Naive thymus-derived CD4-positive, alpha-beta T cell (primary cell): ENCODE measurements around the gene AOAH. TPM values are rescaled to one million over a fixed set of nuclear protein-coding genes. Genes with fewer than 3 reads are reported as not detected.
"Not testable (repeated sequence)": the region's sequence is repeated elsewhere in the genome, so short reads cannot be mapped to it uniquely, and the experiment has no call there.

ENCODE experiments used
- ATAC-seq: fragments of 150-1000 bp; cut with Tn5 transposase; 2 replicates; pipeline ENCODE4 v1.10.0; 2021; ENCODE audit warnings: mild to moderate bottlenecking, moderate library complexity
- CTCF ChIA-PET: fragments of 350-600 bp; sonication (Branson Sonifier 250); formaldehyde crosslinking; loops from one replicate; lab custom pipeline; 2021; ENCODE audit warnings: antibody characterized with exemption; lab: Charles Lee
- POLR2A ChIA-PET: fragments of 350-600 bp; sonication (Branson Sonifier 250); formaldehyde crosslinking; loops from one replicate; lab custom pipeline; 2021; ENCODE audit warnings: antibody characterized with exemption, inconsistent platforms; lab: Charles Lee
- DNase-seq, 9 donors: peaks; one replicate each; pipeline versions ENCODE4 v3.0.0 to v3.0.0-alpha.2; 2020 to 2022; ENCODE audit warnings: mixed read lengths in 1 of 9
- H3K27ac ChIP-seq: one replicate; pipeline ENCODE4 v1.7.0; 2013; ENCODE audit warnings: mild to moderate bottlenecking, low read depth, low read length, moderate library complexity
- H3K27me3 ChIP-seq, 2 donors: one replicate each; pipeline ENCODE4 v1.7.0; 2013; ENCODE audit warnings: low read length in 2 of 2, mild to moderate bottlenecking in 2 of 2, moderate library complexity in 2 of 2; ENCODE audit not compliant: control insufficient read depth in 2 of 2, insufficient read depth in 2 of 2
- H3K36me3 ChIP-seq, 3 experiments: 1 replicate in 2 of 3; 2 replicates in 1 of 3; pipeline ENCODE4 v1.7.0; 2013; ENCODE audit warnings: low read length in 3 of 3, mild to moderate bottlenecking in 3 of 3, moderate library complexity in 1 of 3; ENCODE audit not compliant: insufficient read depth in 3 of 3, control insufficient read depth in 2 of 3
- H3K4me1 ChIP-seq, 2 donors: one replicate each; pipeline ENCODE4 v1.7.0; 2013; ENCODE audit warnings: low read length in 2 of 2, mild to moderate bottlenecking in 2 of 2, moderate library complexity in 1 of 2; ENCODE audit not compliant: control insufficient read depth in 2 of 2, insufficient read depth in 2 of 2
- H3K4me3 ChIP-seq: 2 replicates; pipeline ENCODE4 v1.7.0; 2013; ENCODE audit warnings: mild to moderate bottlenecking, low read length
- H3K9me3 ChIP-seq, 3 experiments: 1 replicate in 2 of 3; 2 replicates in 1 of 3; pipeline ENCODE4 v1.7.0; 2013; ENCODE audit warnings: low read length in 3 of 3; ENCODE audit not compliant: control insufficient read depth in 2 of 3
- H3K27ac Mint-ChIP-seq, 9 donors: one replicate each; pipeline ENCODE4 v1.8.0; 2020 to 2022; ENCODE audit warnings: mixed read lengths in 9 of 9, mild to moderate bottlenecking in 8 of 9, moderate library complexity in 5 of 9, inconsistent platforms in 2 of 9
- H3K27me3 Mint-ChIP-seq, 5 donors: one replicate each; pipeline ENCODE4 v1.8.0; 2021 to 2022; ENCODE audit warnings: mixed read lengths in 5 of 5, mild to moderate bottlenecking in 1 of 5
- H3K36me3 Mint-ChIP-seq, 5 donors: one replicate each; pipeline ENCODE4 v1.8.0; 2020 to 2022; ENCODE audit warnings: mixed read lengths in 5 of 5, mild to moderate bottlenecking in 3 of 5, inconsistent platforms in 1 of 5
- H3K4me1 Mint-ChIP-seq, 7 donors: one replicate each; pipeline ENCODE4 v1.8.0; 2020 to 2022; ENCODE audit warnings: mixed read lengths in 7 of 7, mild to moderate bottlenecking in 3 of 7, inconsistent platforms in 1 of 7
- H3K4me3 Mint-ChIP-seq, 10 donors: one replicate each; pipeline ENCODE4 v1.8.0; 2020 to 2022; ENCODE audit warnings: mild to moderate bottlenecking in 10 of 10, mixed read lengths in 10 of 10, moderate library complexity in 6 of 10, inconsistent platforms in 2 of 10
- H3K9me3 Mint-ChIP-seq, 11 donors: one replicate each; pipeline ENCODE4 v1.8.0; 2020 to 2022; ENCODE audit warnings: mixed read lengths in 11 of 11, mild to moderate bottlenecking in 4 of 11, inconsistent platforms in 1 of 11, moderate library complexity in 1 of 11
- intact Hi-C, 2 donors: fragments of 100-400 bp; cut with micrococcal nuclease; formaldehyde crosslinking; loops; one replicate each; pipeline ENCODE4 v1.15.1; 2023
- polyA plus RNA-seq, 2 donors: library from polyadenylated mRNA; unstranded; fragments of 300-500 nt; fragmentation: Illumina TruSeq; gene quantifications; one replicate each; pipeline ENCODE4 v1.2.3, GENCODE V29; 2021
- total RNA-seq, 6 experiments: library from RNA in 5 of 6; stranded (reverse) in 5 of 6; gene quantifications; 1 replicate in 5 of 6; 2 replicates in 1 of 6; pipeline ENCODE4 v1.2.3 and lab custom pipeline; 2021 to 2026

Gene AOAH
- total and polyA plus RNA-seq, 7 experiments from 2014 or later, result 6.3 to 127 (median 15.5) TPM

DNA sequence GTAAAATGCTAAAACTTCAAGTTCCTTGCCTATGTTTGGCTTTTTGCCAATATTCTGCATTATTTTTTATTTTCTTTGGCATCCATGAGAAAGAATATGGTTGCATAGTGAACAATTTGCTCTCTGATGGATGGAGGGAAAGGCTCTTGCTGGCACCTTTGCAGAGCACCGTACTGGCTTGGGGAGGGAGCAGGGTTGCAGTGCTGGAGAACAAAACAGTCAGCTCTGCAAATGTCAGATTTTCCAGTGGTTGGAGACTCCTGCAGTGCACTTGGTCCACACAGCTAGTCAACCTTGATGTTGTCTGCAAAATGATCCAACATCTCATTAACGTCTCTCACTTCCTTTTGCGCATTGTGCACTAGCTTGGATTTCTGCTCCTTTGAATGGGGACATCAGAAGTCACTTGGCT is 233.9 kb downstream of the AOAH start:
- ChIA-PET POLR2A (interaction anchor here (0.6 to 2.4 kb wide), 4 partner anchors 14 to 692 kb away, joined by 3 to 10 read pairs (median 4); no protein-coding TSS in a partner anchor), CTCF (interaction anchor here (0.9 to 6.1 kb wide), 5 partner anchors 71 to 692 kb away, joined by 3 to 113 read pairs (median 4); no protein-coding TSS in a partner anchor)
- peak overlapping the region in 1 of 9 donors; percentile 43 for H3K27ac Mint-ChIP-seq
- H3K9me3 ChIP-seq, result no peaks in the 10 kb centered on the region
- peaks cover 0 to 1% (median 0%) of the 10 kb centered on the region in 5 donors for H3K36me3 Mint-ChIP-seq
- H3K4me1 Mint-ChIP-seq, result peaks cover 0 to 4% (median 3%) of the 10 kb centered on the region in 7 donors
- H3K4me1 ChIP-seq, result no peaks in the 10 kb centered on the region
- ATAC-seq (no peak), DNase-seq (no peak)
- H3K4me3 Mint-ChIP-seq, result no peak overlapping the region
- H3K4me3 ChIP-seq, result no peak overlapping the region
- no peaks in the 10 kb centered on the region for H3K36me3 ChIP-seq
- peaks cover 0 to 2% (median 0%) of the 10 kb centered on the region in 11 donors for H3K9me3 Mint-ChIP-seq
- H3K27me3 Mint-ChIP-seq, result peaks cover 0 to 31% (median 0%) of the 10 kb centered on the region in 5 donors
- intact Hi-C loops, result no loop called here
- no peaks in the 10 kb centered on the region for H3K27me3 ChIP-seq
- no peak overlapping the region for H3K27ac ChIP-seq

DNA sequence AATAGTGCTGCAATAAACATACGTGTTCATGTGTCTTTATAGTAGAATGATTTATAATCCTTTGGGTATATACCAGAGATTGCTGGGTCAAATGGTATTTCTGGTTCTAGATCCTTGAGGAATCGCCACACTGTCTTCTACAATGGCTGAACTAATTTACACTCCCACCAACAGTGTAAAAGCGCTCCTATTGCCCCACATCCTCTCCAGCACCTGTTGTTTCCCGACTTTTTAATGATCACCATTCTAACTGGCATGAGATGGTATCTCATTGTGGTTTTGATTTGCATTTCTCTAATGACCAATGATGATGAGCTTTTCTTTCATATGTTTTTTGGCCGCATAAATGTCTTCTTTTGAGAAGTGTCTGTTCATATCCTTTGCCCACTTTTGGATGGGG is 235.6 kb downstream of the AOAH start:
- H3K4me1 Mint-ChIP-seq, H3K27ac ChIP-seq, H3K9me3 Mint-ChIP-seq, H3K4me3 ChIP-seq, H3K4me1 ChIP-seq, H3K27me3 ChIP-seq, H3K36me3 ChIP-seq, ATAC-seq, H3K36me3 Mint-ChIP-seq, DNase-seq, H3K27ac Mint-ChIP-seq, H3K9me3 ChIP-seq, H3K4me3 Mint-ChIP-seq: not testable (repeated sequence)
- intact Hi-C loops, result loop anchor here (5.0 to 10.0 kb wide), 4 partner anchors 289 to 864 kb away; no protein-coding TSS in a partner anchor
- CTCF ChIA-PET, result interaction anchor here (1.0 to 6.1 kb wide), 7 partner anchors 10 to 694 kb away, joined by 3 to 113 read pairs (median 14); no protein-coding TSS in a partner anchor
- POLR2A ChIA-PET, result interaction anchor here (2.4 kb wide), 1 partner anchor 182 kb away, joined by 10 read pairs; no protein-coding TSS in a partner anchor
- peaks cover 0 to 23% (median 0%) of the 10 kb centered on the region in 5 donors for H3K27me3 Mint-ChIP-seq

DNA sequence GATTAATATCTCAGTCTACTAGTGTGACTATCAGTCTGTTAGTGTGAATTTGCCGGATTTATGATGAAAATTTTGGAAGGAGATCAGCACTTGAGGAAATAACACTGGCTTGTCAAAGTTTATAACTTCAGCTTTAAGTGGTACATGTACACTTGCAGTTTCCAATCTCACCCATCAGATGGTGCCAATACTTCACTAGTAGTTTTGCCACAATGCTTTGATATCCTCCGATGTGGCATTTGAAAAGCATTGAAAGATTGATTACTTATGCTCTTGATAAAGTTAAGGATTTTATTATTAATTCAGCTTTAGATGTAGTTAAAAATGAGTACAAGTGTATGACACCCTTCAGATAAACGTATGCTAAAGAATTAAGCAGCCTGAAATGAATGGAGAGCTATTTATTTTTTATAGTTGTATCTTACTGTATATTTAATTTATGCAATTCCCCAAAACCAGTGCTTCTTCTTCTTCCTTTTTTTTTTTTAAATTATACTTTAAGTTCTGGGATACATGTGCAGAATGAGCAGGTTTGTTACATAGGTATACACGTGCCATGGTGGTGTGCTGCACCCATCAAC is 236.4 kb downstream of the AOAH start:
- ChIA-PET POLR2A (interaction anchor here (0.9 kb wide), 1 partner anchor 151 kb away, joined by 3 read pairs; no protein-coding TSS in a partner anchor), CTCF (interaction anchor here (0.6 to 6.1 kb wide), 24 partner anchors 11 to 1994 kb away, joined by 3 to 113 read pairs (median 4); no protein-coding TSS in a partner anchor)
- Mint-ChIP-seq H3K9me3 (peaks cover 0 to 2% (median 0%) of the 10 kb centered on the region in 11 donors), H3K27ac (peak overlapping the region in 1 of 9 donors; percentile 81), H3K4me1 (peaks cover 0 to 9% (median 3%) of the 10 kb centered on the region in 7 donors), H3K36me3 (peaks cover 0 to 1% (median 0%) of the 10 kb centered on the region in 5 donors), H3K4me3 (no peak overlapping the region), H3K27me3 (peaks cover 0 to 22% (median 0%) of the 10 kb centered on the region in 5 donors)
- Histone ChIP-seq H3K27ac (no peak overlapping the region), H3K4me3 (no peak overlapping the region), H3K9me3 (no peaks in the 10 kb centered on the region), H3K27me3 (no peaks in the 10 kb centered on the region), H3K36me3 (no peaks in the 10 kb centered on the region), H3K4me1 (no peaks in the 10 kb centered on the region)
- ATAC-seq, result peak; percentile 78
- intact Hi-C loops, result loop anchor here (1.0 to 10.0 kb wide), 11 partner anchors 121 to 1345 kb away; a partner anchor contains a TSS
- peak in 7 of 9 donors; percentile 47 to 72 (median 61) for DNase-seq

DNA sequence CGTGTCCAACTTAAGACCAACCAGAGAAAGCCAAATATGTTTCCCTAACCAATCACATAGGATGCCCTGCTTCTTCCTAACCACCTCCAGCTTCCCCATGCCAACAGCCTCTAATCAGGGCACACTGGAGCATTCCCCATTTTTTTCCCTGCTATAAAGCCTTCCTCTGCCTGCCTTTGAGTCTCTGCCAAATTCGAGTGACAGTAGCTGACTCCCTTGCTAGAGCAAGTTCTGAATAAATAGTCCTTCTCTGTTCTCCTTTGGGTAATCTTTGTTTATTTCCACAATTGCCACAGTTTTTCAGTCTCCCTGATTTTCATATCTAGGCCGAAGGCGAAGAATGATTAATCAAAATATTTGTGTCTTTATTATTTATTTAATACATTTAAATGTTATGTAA is 238.0 kb downstream of the AOAH start:
- Histone ChIP-seq H3K4me1 (no peaks in the 10 kb centered on the region), H3K9me3 (no peaks in the 10 kb centered on the region), H3K36me3 (no peaks in the 10 kb centered on the region), H3K27me3 (no peaks in the 10 kb centered on the region), H3K4me3 (no peak overlapping the region), H3K27ac (no peak overlapping the region)
- peaks cover 0 to 17% (median 0%) of the 10 kb centered on the region in 5 donors for H3K27me3 Mint-ChIP-seq
- peaks cover 0 to 10% (median 7%) of the 10 kb centered on the region in 7 donors for H3K4me1 Mint-ChIP-seq
- ChIA-PET POLR2A (no interaction called here), CTCF (interaction anchor here (1.1 to 2.8 kb wide), 3 partner anchors 191 to 712 kb away, joined by 3 to 30 read pairs (median 12); no protein-coding TSS in a partner anchor)
- no peak overlapping the region for H3K27ac Mint-ChIP-seq
- intact Hi-C loops, result loop anchor here (2.0 to 10.0 kb wide), 8 partner anchors 120 to 1346 kb away; a partner anchor contains a TSS
- DNase-seq (no peak), ATAC-seq (no peak)
- H3K9me3 Mint-ChIP-seq, result peaks cover 0 to 5% (median 2%) of the 10 kb centered on the region in 11 donors
- H3K36me3 Mint-ChIP-seq, result peaks cover 0 to 4% (median 3%) of the 10 kb centered on the region in 5 donors
- no peak overlapping the region for H3K4me3 Mint-ChIP-seq

DNA sequence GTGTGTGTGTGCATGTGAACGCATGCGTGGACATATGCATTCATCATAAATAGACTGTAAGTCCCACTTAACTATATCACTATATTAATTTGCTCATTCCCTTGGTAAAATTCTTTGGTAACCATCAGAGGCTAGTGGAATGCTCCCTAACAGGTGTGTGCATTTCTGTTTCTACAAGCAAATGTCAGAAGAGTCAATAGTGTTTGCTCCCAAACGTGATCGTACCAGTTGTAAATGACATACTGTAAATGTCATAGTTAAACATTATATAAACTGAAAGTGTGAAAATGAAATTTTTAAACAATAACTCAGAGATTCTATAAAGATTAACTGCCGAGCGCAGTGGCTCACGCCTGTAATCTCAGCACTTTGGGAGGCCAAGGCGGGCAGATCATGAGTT is 240.0 kb downstream of the AOAH start:
- H3K4me3 ChIP-seq, result no peak overlapping the region
- intact Hi-C loops, result loop anchor here in 1 of 2 donors (10.0 kb wide), 1 partner anchor 391 kb away; no protein-coding TSS in a partner anchor
- Mint-ChIP-seq H3K9me3 (peaks cover 2 to 21% (median 16%) of the 10 kb centered on the region in 11 donors), H3K4me1 (peaks cover 2 to 25% (median 18%) of the 10 kb centered on the region in 7 donors), H3K27me3 (peaks cover 0 to 8% (median 0%) of the 10 kb centered on the region in 5 donors), H3K36me3 (peaks cover 0 to 17% (median 5%) of the 10 kb centered on the region in 5 donors), H3K27ac (no peak overlapping the region), H3K4me3 (no peak overlapping the region)
- H3K27ac ChIP-seq, result no peak overlapping the region
- ChIA-PET POLR2A (no interaction called here), CTCF (interaction anchor here (1.2 kb wide), 1 partner anchor 698 kb away, joined by 3 read pairs; no protein-coding TSS in a partner anchor)
- no peak for DNase-seq
- H3K36me3 ChIP-seq, result no peaks in the 10 kb centered on the region
- H3K27me3 ChIP-seq, result no peaks in the 10 kb centered on the region
- peaks cover 0 to 6% (median 0%) of the 10 kb centered on the region in 3 experiments for H3K9me3 ChIP-seq
- no peak for ATAC-seq
- no peaks in the 10 kb centered on the region for H3K4me1 ChIP-seq

DNA sequence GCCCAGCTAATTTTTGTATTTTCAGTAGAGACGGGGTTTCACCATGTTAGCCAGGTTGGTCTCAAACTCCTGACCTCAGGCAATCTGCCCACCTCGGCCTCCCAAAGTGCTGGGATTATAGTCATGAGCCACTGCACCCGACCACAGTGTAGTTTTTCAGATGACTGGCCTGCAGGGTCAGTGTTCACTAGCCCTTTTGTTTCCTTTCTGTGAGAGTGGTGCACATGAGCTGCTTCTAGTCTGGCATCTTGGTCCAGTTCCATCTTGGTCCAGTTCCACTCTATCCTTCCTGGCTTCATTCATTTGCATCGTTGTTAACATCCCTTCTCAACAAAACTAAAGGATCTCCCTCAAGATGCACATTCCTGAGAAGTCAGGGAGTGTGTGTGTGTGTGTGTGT is 240.4 kb downstream of the AOAH start:
- intact Hi-C loops, result loop anchor here in 1 of 2 donors (10.0 kb wide), 1 partner anchor 391 kb away; no protein-coding TSS in a partner anchor
- CTCF ChIA-PET, result not testable (repeated sequence)

More for the DNA sequence above, 240.4 kb downstream of the AOAH start:
- Mint-ChIP-seq H3K4me1 (peaks cover 2 to 25% (median 18%) of the 10 kb centered on the region in 7 donors), H3K36me3 (peaks cover 0 to 20% (median 8%) of the 10 kb centered on the region in 5 donors), H3K9me3 (peaks cover 2 to 25% (median 18%) of the 10 kb centered on the region in 11 donors)
- DNase-seq, H3K27ac ChIP-seq, H3K27me3 Mint-ChIP-seq, H3K27me3 ChIP-seq, H3K27ac Mint-ChIP-seq, H3K4me3 ChIP-seq, ATAC-seq, H3K36me3 ChIP-seq, POLR2A ChIA-PET, H3K9me3 ChIP-seq, H3K4me1 ChIP-seq, H3K4me3 Mint-ChIP-seq: not testable (repeated sequence)
